Osteoblast (primary cell): ENCODE data around the gene DSC2. TPM values are rescaled to one million over a fixed set of nuclear protein-coding genes. Genes with fewer than 3 reads are reported as not detected.

Experiments used
- DNase-seq: peaks from one replicate; pipeline ENCODE4 v3.0.0; 2011; ENCODE audit warnings: low spot score, mixed read lengths; ENCODE audit not compliant: insufficient read length; ENCODE audit errors: missing footprints
- H2AFZ ChIP-seq: 2 replicates; pipeline ENCODE4 v1.6.0; 2011; ENCODE audit warnings: mild to moderate bottlenecking, low read length
- H3K27ac ChIP-seq: 2 replicates; pipeline ENCODE4 v1.5.1; 2011; ENCODE audit warnings: mild to moderate bottlenecking, low read depth, low read length, moderate library complexity
- H3K27me3 ChIP-seq: 2 replicates; pipeline ENCODE4 v1.6.0; 2012; ENCODE audit warnings: mild to moderate bottlenecking, control low read depth, inconsistent platforms, low read length, moderate library complexity; ENCODE audit not compliant: insufficient read depth
- H3K36me3 ChIP-seq: 2 replicates; pipeline ENCODE4 v1.5.1; 2011; ENCODE audit warnings: mild to moderate bottlenecking, low read length, control low read depth, moderate library complexity; ENCODE audit not compliant: insufficient read depth
- H3K4me1 ChIP-seq: 2 replicates; pipeline ENCODE4 v1.5.1; 2011; ENCODE audit warnings: mild to moderate bottlenecking, low read length, control low read depth, moderate library complexity; ENCODE audit not compliant: insufficient read depth
- H3K4me2 ChIP-seq: 2 replicates; pipeline ENCODE4 v1.6.0; 2011; ENCODE audit warnings: mild to moderate bottlenecking, low read length; ENCODE audit not compliant: insufficient read depth
- H3K4me3 ChIP-seq: fragments of 200-600 bp; sonication (generic); 3 replicates; pipeline ENCODE4 v1.5.1; 2012; ENCODE audit warnings: mild to moderate bottlenecking, low read length, inconsistent platforms; ENCODE audit not compliant: insufficient read depth
- H3K79me2 ChIP-seq: 2 replicates; pipeline ENCODE4 v1.6.0; 2012; ENCODE audit warnings: mild to moderate bottlenecking, low read length, control low read depth, inconsistent platforms; ENCODE audit not compliant: insufficient read depth
- H3K9me3 ChIP-seq: 2 replicates; pipeline ENCODE4 v1.5.1; 2011; ENCODE audit warnings: low read depth, low read length, control low read depth
- H4K20me1 ChIP-seq: 2 replicates; pipeline ENCODE4 v1.6.0; 2012; ENCODE audit warnings: mild to moderate bottlenecking, low read length, control low read depth; ENCODE audit not compliant: insufficient read depth
- CTCF ChIP-seq: IDR thresholded peaks from 2 replicates; pipeline ENCODE4 v1.5.1; 2011; ENCODE audit warnings: mild to moderate bottlenecking, low read depth, low read length, moderate library complexity; ENCODE audit errors: extremely low read depth
- total RNA-seq: library from RNA; depleted of rRNA; stranded (reverse); fragments of >200 nt; gene quantifications from 2 replicates; pipeline ENCODE4 v1.2.3, GENCODE V29; 2012

Gene DSC2
- total RNA-seq, 1 donor, result 0.36 TPM

- no peaks in the 10 kb centered on the region for H3K4me1 ChIP-seq
- no peak overlapping the region for H2AFZ ChIP-seq
- H3K27ac ChIP-seq, result no peak overlapping the region
- no peak overlapping the region for H3K4me2 ChIP-seq
- no peaks in the 10 kb centered on the region for H3K36me3 ChIP-seq
- no peak for TF ChIP-seq CTCF
- H3K9me3 ChIP-seq, result no peaks in the 10 kb centered on the region
- H3K79me2 ChIP-seq, result no peaks in the 10 kb centered on the region
- H3K4me3 ChIP-seq, result no peak overlapping the region
- no peak for DNase-seq
- H3K27me3 ChIP-seq, result no peaks in the 10 kb centered on the region
- H4K20me1 ChIP-seq, result no peaks in the 10 kb centered on the region
These were observed 40.8 kb upstream of the DSC2 start for GRCh38 chr18:31143025-31143424.

- no peak for TF ChIP-seq CTCF
- H3K36me3 ChIP-seq, result no peaks in the 10 kb centered on the region
- no peaks in the 10 kb centered on the region for H3K9me3 ChIP-seq
- H3K4me2 ChIP-seq, result no peak overlapping the region
- H3K27ac ChIP-seq, result no peak overlapping the region
- no peaks in the 10 kb centered on the region for H3K79me2 ChIP-seq
- no peaks in the 10 kb centered on the region for H3K4me1 ChIP-seq
- no peaks in the 10 kb centered on the region for H4K20me1 ChIP-seq
- no peak for DNase-seq
- H3K4me3 ChIP-seq, result no peak overlapping the region
- no peak overlapping the region for H2AFZ ChIP-seq
- H3K27me3 ChIP-seq, result no peaks in the 10 kb centered on the region
These were observed 36.5 kb upstream of the DSC2 start for GRCh38 chr18:31138709-31139108.

DNA sequence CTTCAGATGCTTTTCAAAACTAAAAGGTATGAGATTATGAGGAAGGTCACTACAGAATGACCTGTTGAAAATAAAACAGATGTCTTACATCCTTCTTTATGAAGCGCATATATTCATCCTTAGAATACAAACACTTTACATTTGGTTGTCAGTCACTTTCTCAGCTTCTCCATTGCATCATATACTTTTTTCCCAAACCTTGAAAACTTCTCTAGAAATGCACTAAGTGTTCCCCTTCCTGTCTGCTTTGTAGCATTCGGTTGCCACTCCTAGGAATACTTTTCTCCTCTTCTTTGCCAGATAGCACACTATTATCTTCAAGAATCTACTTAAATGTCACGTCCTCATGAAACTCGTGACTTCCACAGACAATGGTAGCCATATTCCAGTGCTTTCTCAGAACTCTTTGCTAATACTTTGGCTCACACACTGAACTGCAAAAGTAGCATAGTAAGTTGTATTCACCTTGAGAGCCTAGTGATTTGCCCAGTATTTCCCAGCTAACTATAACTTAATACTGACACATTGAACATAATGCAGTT lies 32.8 kb upstream of the DSC2 start:
- Histone ChIP-seq H2AFZ (no peak overlapping the region), H3K79me2 (no peaks in the 10 kb centered on the region), H3K27me3 (no peaks in the 10 kb centered on the region), H3K4me2 (no peak overlapping the region), H3K4me3 (no peak overlapping the region), H3K4me1 (no peaks in the 10 kb centered on the region), H3K9me3 (no peaks in the 10 kb centered on the region), H3K27ac (no peak overlapping the region), H3K36me3 (no peaks in the 10 kb centered on the region), H4K20me1 (no peaks in the 10 kb centered on the region)
- no peak for DNase-seq
- no peak for TF ChIP-seq CTCF

GRCh38 chr18:31129398-31130115 lies 27.3 kb upstream of the DSC2 start:
- Histone ChIP-seq H3K4me2 (no peak overlapping the region), H3K27me3 (no peaks in the 10 kb centered on the region), H3K79me2 (no peaks in the 10 kb centered on the region), H3K9me3 (no peaks in the 10 kb centered on the region), H3K27ac (no peak overlapping the region), H3K4me1 (no peaks in the 10 kb centered on the region), H4K20me1 (no peaks in the 10 kb centered on the region), H2AFZ (no peak overlapping the region), H3K36me3 (no peaks in the 10 kb centered on the region), H3K4me3 (no peak overlapping the region)
- TF ChIP-seq CTCF, result no peak
- DNase-seq, result no peak
